A673 (cell line): ENCODE data around the gene SH3D21. TPM values are rescaled to one million over a fixed set of nuclear protein-coding genes. Genes with fewer than 3 reads are reported as not detected.

Experiments
- BruUV-seq: library from RNA; stranded (reverse); fragments of 400-500 nt; replicated peaks from 2 replicates; lab custom pipeline; 2021; lab: Mats Ljungman, UMichigan
- CTCF ChIA-PET: fragments of 300-600 bp; sonication (Branson Sonifier 250); formaldehyde crosslinking; loops from one replicate; lab custom pipeline; 2022; ENCODE audit warnings: antibody characterized with exemption; lab: Charles Lee
- POLR2A ChIA-PET: fragments of 300-600 bp; sonication (Branson Sonifier 250); formaldehyde crosslinking; loops from one replicate; lab custom pipeline; 2022; ENCODE audit warnings: antibody characterized with exemption; ENCODE audit not compliant: low non-redundant PET; lab: Charles Lee
- DNase-seq: peaks from one replicate; pipeline ENCODE4 v3.0.0-alpha.2; 2015; ENCODE audit warnings: low spot score
- H3K27ac ChIP-seq: fragments of 200-600 bp; sonication (generic); 2 replicates; pipeline ENCODE4 v1.5.1; 2016; ENCODE audit warnings: mixed run types, low read depth, mild to moderate bottlenecking, mixed read lengths, antibody characterized with exemption, low read length; ENCODE audit not compliant: poor library complexity, severe bottlenecking
- H3K27me3 ChIP-seq: fragments of 200-600 bp; sonication (generic); replicated peaks from 2 replicates; pipeline ENCODE4 v1.6.1; 2017; ENCODE audit warnings: mixed run types, low read depth, mild to moderate bottlenecking, mixed read lengths, antibody characterized with exemption, low read length; ENCODE audit not compliant: insufficient read depth, poor library complexity
- H3K36me3 ChIP-seq: fragments of 200-600 bp; sonication (generic); 2 replicates; pipeline ENCODE4 v1.6.1; 2016; ENCODE audit warnings: mixed run types, mild to moderate bottlenecking, mixed read lengths, antibody characterized with exemption, low read length; ENCODE audit not compliant: insufficient read depth, poor library complexity, severe bottlenecking
- H3K4me1 ChIP-seq: fragments of 200-600 bp; sonication (generic); 2 replicates; pipeline ENCODE4 v1.6.1; 2017; ENCODE audit warnings: mixed run types, mild to moderate bottlenecking, mixed read lengths, antibody characterized with exemption, low read length; ENCODE audit not compliant: insufficient read depth, poor library complexity, severe bottlenecking
- H3K4me3 ChIP-seq: fragments of 200-600 bp; sonication (generic); 2 replicates; pipeline ENCODE4 v1.5.1; 2016; ENCODE audit warnings: low read depth, mixed run types, mild to moderate bottlenecking, mixed read lengths, low read length; ENCODE audit not compliant: poor library complexity, severe bottlenecking
- H3K9me3 ChIP-seq: fragments of 200-600 bp; sonication (generic); 2 replicates; pipeline ENCODE4 v1.6.1; 2016; ENCODE audit warnings: mixed run types, low read depth, mild to moderate bottlenecking, mixed read lengths, antibody characterized with exemption, low read length; ENCODE audit not compliant: poor library complexity, severe bottlenecking
- EZH2 ChIP-seq: fragments of 200-600 bp; sonication (generic); IDR thresholded peaks from 2 replicates; pipeline ENCODE4 v1.6.1; 2017; ENCODE audit warnings: borderline replicate concordance, low read depth, mild to moderate bottlenecking, mixed read lengths, antibody characterized with exemption, low read length; ENCODE audit not compliant: poor library complexity, severe bottlenecking
- intact Hi-C: fragments of 100-400 bp; cut with micrococcal nuclease; formaldehyde crosslinking; loops from one replicate; pipeline ENCODE4 v1.10.0; 2022; ENCODE audit not compliant: unreplicated experiment
- total RNA-seq: library from RNA; stranded (reverse); gene quantifications from 2 replicates; pipeline ENCODE4 v1.2.3, GENCODE V29; 2021
- TF ChIP-seq, protein P1 (sequence below): fragments of 300-800, 200-600 bp; sonication (generic); conservative IDR thresholded peaks from 2 replicates; pipeline ENCODE4 v1.5.1; 2017; ENCODE audit warnings: low read depth, mild to moderate bottlenecking, antibody characterized with exemption, low read length, moderate library complexity, mixed read lengths

The SH3D21 gene
- total RNA-seq, 1 experiment from 2014 or later, result 2.9 TPM

DNA sequence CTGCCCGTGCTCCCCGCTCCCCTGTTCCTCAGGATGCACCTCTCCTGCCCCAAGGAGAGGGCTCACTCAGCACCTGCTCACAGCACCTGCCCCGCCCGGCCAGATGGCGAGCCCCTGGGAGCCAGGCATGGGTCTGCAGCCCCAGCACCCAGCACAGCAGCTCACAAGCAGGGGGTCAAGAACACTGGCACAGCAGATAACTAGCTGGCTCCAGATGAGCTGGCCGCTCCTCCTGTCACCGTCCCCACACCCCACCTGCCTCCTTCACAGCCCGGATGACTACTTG, 38.2 kb downstream of the SH3D21 start:
- Histone ChIP-seq H3K27ac (no peak overlapping the region), H3K4me1 (no peaks in the 10 kb centered on the region), H3K9me3 (no peaks in the 10 kb centered on the region), H3K36me3 (peaks cover 51% of the 10 kb centered on the region), H3K27me3 (no peaks in the 10 kb centered on the region), H3K4me3 (no peak overlapping the region)
- intact Hi-C loops, result no loop called here
- DNase-seq, result no peak
- TF ChIP-seq EZH2, result no peak
- TF ChIP-seq, protein P1, sequence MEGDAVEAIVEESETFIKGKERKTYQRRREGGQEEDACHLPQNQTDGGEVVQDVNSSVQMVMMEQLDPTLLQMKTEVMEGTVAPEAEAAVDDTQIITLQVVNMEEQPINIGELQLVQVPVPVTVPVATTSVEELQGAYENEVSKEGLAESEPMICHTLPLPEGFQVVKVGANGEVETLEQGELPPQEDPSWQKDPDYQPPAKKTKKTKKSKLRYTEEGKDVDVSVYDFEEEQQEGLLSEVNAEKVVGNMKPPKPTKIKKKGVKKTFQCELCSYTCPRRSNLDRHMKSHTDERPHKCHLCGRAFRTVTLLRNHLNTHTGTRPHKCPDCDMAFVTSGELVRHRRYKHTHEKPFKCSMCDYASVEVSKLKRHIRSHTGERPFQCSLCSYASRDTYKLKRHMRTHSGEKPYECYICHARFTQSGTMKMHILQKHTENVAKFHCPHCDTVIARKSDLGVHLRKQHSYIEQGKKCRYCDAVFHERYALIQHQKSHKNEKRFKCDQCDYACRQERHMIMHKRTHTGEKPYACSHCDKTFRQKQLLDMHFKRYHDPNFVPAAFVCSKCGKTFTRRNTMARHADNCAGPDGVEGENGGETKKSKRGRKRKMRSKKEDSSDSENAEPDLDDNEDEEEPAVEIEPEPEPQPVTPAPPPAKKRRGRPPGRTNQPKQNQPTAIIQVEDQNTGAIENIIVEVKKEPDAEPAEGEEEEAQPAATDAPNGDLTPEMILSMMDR, result no peak
- ChIA-PET POLR2A (no interaction called here), CTCF (no interaction called here)
- no TSS peak for BruUV-seq

DNA sequence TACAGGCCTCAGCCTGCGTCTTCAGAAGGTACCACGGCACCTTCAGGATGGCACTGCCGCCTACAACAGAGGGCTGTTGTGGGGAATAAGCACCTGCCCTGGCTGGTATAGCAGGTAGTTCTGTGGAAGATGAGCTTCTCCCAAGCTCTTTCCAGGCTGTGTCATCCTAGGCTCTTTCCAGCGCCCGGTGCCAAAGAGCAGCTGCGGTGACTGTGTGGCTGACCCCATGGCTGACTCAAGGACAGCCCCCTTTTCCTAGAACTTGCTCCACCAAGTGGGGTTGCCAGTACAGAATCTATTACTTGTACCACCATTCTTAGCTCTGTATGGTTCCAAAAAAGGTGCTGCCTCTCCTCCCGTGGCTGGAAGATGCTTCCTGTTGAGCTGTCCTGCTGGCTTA, 39.2 kb downstream of the SH3D21 start:
- no peak for DNase-seq
- TF ChIP-seq EZH2, result no peak
- TF ChIP-seq, protein P1, result no peak
- H3K9me3 ChIP-seq, result no peaks in the 10 kb centered on the region
- H3K4me3 ChIP-seq, result no peak overlapping the region
- no TSS peak for BruUV-seq
- H3K4me1 ChIP-seq, result no peaks in the 10 kb centered on the region
- POLR2A ChIA-PET, result no interaction called here
- peaks cover 51% of the 10 kb centered on the region for H3K36me3 ChIP-seq
- no peak overlapping the region for H3K27ac ChIP-seq
- intact Hi-C loops, result no loop called here
- CTCF ChIA-PET, result interaction anchor here (1.0 kb wide), 1 partner anchor 20 kb away, joined by 3 read pairs; no protein-coding TSS in a partner anchor
- no peaks in the 10 kb centered on the region for H3K27me3 ChIP-seq

DNA sequence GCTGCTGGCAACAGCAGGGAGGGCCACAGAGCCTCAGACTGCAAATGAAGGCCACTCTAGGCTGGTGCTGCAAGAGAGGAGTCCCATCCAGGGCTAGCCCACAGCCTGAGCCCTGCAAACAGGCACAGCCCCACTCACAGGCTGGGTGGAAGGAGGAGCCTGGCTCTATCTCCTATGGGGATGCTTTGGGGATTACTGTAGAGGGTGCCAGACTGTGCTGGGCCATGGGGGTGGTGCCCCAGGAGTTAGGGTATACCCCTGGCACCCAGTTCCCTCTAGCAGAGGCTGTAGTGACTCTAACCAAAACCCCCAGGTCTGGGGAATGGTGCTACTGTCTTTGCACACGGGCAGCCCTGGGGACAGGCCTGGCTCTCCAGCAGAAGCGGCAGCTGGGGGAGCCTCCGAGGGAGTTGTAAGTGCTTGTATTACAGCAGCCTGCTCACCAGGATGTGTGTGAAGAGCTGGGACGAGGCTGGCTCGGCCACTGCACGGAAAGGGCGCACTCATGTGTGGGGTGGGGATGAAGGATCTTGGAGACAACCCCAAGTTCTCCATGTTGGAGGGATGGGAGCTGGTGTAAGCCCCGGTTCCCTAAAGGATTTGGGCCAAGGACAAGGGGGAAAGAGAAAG, 40.7 kb downstream of the SH3D21 start:
- CTCF ChIA-PET, result no interaction called here
- DNase-seq, result no peak
- TF ChIP-seq, protein P1, result no peak
- TF ChIP-seq EZH2, result no peak
- H3K9me3 ChIP-seq, result no peaks in the 10 kb centered on the region
- POLR2A ChIA-PET, result no interaction called here
- peaks cover 56% of the 10 kb centered on the region for H3K36me3 ChIP-seq
- BruUV-seq, result no TSS peak
- H3K4me1 ChIP-seq, result peaks cover 12% of the 10 kb centered on the region
- no peaks in the 10 kb centered on the region for H3K27me3 ChIP-seq
- intact Hi-C loops, result no loop called here
- H3K4me3 ChIP-seq, result no peak overlapping the region
- H3K27ac ChIP-seq, result no peak overlapping the region
